Keratinocyte (primary cell): ENCODE data around the gene CEP170B. TPM values are rescaled to one million over a fixed set of nuclear protein-coding genes. Genes with fewer than 3 reads are reported as not detected.

ENCODE experiments used
- DNase-seq: peaks from one replicate; pipeline ENCODE4 v3.0.0-alpha.2; 2011; ENCODE audit warnings: low read depth, missing footprints, low spot score
- FAIRE-seq: peaks from 2 replicates; lab custom pipeline; 2011; peaks lifted over from hg19 to GRCh38; lab: Jason Lieb, UNC
- H2AFZ ChIP-seq: 2 replicates; pipeline ENCODE4 v1.6.0; 2012; ENCODE audit warnings: low read length, control low read depth, inconsistent platforms; ENCODE audit not compliant: control insufficient read depth
- H3K27ac ChIP-seq: 2 replicates; pipeline ENCODE4 v1.5.1; 2011; ENCODE audit warnings: low read length; ENCODE audit not compliant: control insufficient read depth, insufficient read depth
- H3K27me3 ChIP-seq: 3 replicates; pipeline ENCODE4 v1.6.0; 2011; ENCODE audit warnings: low read length; ENCODE audit not compliant: control insufficient read depth, insufficient read depth; ENCODE audit errors: extremely low read depth
- H3K36me3 ChIP-seq, 2 experiments: 2 replicates in 1 of 2; 3 replicates in 1 of 2; pipeline ENCODE4 v1.5.1; 2011; ENCODE audit warnings: low read length in 2 of 2, mild to moderate bottlenecking in 1 of 2; ENCODE audit not compliant: control insufficient read depth in 2 of 2, insufficient read depth in 2 of 2; ENCODE audit errors: extremely low read depth in 1 of 2
- H3K4me1 ChIP-seq: 3 replicates; pipeline ENCODE4 v1.5.1; 2011; ENCODE audit warnings: low read length; ENCODE audit not compliant: control insufficient read depth, insufficient read depth; ENCODE audit errors: extremely low read depth
- H3K4me2 ChIP-seq: 3 replicates; pipeline ENCODE4 v1.6.0; 2011; ENCODE audit warnings: low read depth, low read length; ENCODE audit not compliant: control insufficient read depth, insufficient read depth; ENCODE audit errors: extremely low read depth
- H3K4me3 ChIP-seq, 3 experiments: fragments of 200-600 bp in 1 of 3; sonication (generic) in 1 of 3; 2 replicates in 2 of 3; 3 replicates in 1 of 3; pipeline ENCODE4 v1.5.1; 2011 to 2016; ENCODE audit warnings: low read length in 3 of 3, mild to moderate bottlenecking in 3 of 3, control low read depth in 2 of 3, inconsistent platforms in 1 of 3, low read depth in 1 of 3, mixed read lengths in 1 of 3, mixed run types in 1 of 3, moderate library complexity in 1 of 3; ENCODE audit not compliant: control insufficient read depth in 2 of 3, insufficient read depth in 2 of 3; ENCODE audit errors: extremely low read depth in 1 of 3
- H3K79me2 ChIP-seq: 2 replicates; pipeline ENCODE4 v1.6.0; 2012; ENCODE audit warnings: low read length; ENCODE audit not compliant: control insufficient read depth, insufficient read depth
- H3K9ac ChIP-seq: 3 replicates; pipeline ENCODE4 v1.6.0; 2011; ENCODE audit warnings: low read length; ENCODE audit not compliant: control insufficient read depth, insufficient read depth; ENCODE audit errors: extremely low read depth
- H3K9me1 ChIP-seq: 3 replicates; pipeline ENCODE4 v1.6.0; 2011; ENCODE audit warnings: low read length; ENCODE audit not compliant: control insufficient read depth, insufficient read depth; ENCODE audit errors: extremely low read depth
- H3K9me3 ChIP-seq: 2 replicates; pipeline ENCODE4 v1.5.1; 2012; ENCODE audit warnings: low read depth, low read length; ENCODE audit not compliant: control insufficient read depth
- H4K20me1 ChIP-seq: 3 replicates; pipeline ENCODE4 v1.6.0; 2011; ENCODE audit warnings: low read length; ENCODE audit not compliant: control insufficient read depth, insufficient read depth; ENCODE audit errors: extremely low read depth
- EZH2 ChIP-seq: IDR thresholded peaks from one replicate; pipeline ENCODE4 v1.6.1; 2012; ENCODE audit warnings: inconsistent platforms, mild to moderate bottlenecking, low read length, moderate library complexity
- dilution Hi-C: fragments of 300-500 bp; cut with MboI; formaldehyde crosslinking; loops from one replicate; pipeline ENCODE4 v1.7.0; 2020; ENCODE audit warnings: low sequenced_read_pairs; ENCODE audit not compliant: extremely low pct_ligation_motif_present
- polyA plus RNA-seq, 5 experiments: library from polyadenylated mRNA; depleted of rRNA in 3 of 5; stranded (reverse) in 3 of 5; stranded (forward) in 1 of 5; unstranded in 1 of 5; fragments of >200 nt; gene quantifications; 1 replicate in 1 of 5; 2 replicates in 3 of 5; 3 replicates in 1 of 5; pipeline versions ENCODE4 v1.2.1 to v1.2.3, GENCODE V29; 2011 to 2012; ENCODE audit warnings: missing spikeins in 2 of 5, low read depth in 1 of 5, low replicate concordance in 1 of 5
- TF ChIP-seq, protein P1 (sequence below), 3 experiments: IDR thresholded peaks in 1 of 3; conservative IDR thresholded peaks in 1 of 3; optimal IDR thresholded peaks in 1 of 3; 2 replicates in 2 of 3; 3 replicates in 1 of 3; pipeline versions ENCODE3 to v1.5.1; 2011; ENCODE audit warnings: low read length in 3 of 3, mild to moderate bottlenecking in 3 of 3, moderate library complexity in 2 of 3, control low read depth in 1 of 3, inconsistent platforms in 1 of 3; ENCODE audit not compliant: insufficient read depth in 2 of 3; ENCODE audit errors: extremely low read depth in 1 of 3

CEP170B gene
- polyA plus RNA-seq, 1 donor (not counting 4 experiments of a cell fraction or from before 2014, with no cell fraction given): 8.7 TPM

DNA sequence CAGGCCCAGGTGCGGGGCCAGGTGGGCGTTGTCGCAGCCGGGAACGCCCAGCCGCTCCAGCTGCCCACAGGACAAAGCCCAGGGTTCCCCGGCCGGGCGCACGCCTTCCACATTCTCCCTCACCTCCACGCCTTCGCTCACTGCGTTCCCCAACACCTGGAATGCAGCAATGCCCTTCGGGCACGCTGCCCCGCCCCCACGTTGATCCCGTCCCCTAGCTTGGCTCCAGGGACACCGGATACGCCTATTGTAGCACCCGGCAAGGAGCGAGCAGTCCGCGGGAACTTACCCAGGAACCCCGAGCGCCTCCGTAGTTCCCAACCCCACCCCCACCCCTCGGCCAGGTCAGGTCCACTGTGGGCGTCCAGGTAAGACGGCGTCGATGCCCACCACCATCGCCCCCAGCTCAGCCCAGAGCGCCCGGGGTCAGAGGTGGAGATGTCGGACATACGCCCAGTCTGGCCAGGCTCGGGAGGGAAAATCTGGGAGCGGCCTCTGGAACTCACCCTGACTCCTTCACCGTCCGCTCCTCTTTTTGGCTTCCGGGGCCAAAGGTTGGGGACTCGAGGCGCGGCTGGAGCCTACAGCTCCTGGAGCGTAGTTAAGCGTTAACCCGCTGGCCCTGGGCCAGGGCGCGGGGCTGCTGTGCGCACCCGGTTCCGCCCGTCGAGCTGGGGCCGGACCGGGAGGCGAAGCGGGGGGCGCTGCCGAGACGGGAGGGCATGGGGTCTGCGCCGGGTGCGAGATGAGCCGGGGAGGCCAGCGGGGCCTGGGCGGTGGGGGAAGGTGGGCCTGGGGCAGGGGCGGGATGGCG lies 594 bp upstream of the CEP170B start:
- peak overlapping the region; percentile 40 for H2AFZ ChIP-seq
- H3K79me2 ChIP-seq: peaks cover 77% of the 10 kb centered on the region
- DNase-seq: peak; percentile 79

DNA sequence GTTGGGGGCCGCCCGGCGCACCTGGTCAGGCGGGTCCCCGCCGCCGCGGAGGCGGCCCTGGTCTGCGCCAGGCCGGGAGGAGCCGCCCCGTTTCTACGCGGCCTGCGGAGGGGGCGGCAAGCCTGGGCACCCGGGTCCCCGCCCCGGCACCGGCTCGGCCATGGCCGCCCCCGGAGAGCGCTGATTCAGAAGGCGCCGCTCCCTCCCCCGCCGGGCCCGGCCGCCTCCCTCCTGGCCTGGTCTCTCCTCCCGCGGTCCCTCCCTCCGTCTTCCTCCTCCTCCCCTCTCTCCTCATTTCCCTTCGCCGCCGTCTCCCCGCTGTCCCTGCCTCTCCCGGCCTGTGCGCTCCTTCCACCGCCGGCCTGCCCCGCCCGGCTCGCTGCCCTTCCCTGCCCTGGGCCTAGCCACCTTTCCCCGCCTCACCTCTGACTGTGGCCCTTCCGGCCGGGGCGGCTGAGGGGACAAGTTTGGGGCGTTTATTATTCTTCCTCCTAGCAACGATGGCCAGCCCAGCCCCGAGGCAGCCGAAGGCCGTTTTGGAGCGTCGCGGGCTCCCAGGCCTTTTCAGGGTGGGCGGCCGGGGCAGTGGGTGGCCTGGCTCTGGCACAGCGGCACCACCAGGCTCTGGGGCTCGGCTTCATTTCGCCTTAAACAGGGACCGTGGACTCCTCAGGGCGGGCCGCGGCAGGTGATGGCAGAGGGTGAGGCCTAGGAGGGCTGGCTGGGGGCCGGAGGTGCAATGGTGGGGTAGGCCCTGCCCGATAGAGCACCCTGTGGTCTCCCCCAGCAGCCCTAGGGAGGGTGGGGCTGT lies 768 bp downstream of the CEP170B start:
- Histone ChIP-seq H3K9me3 (no peaks in the 10 kb centered on the region), H4K20me1 (peaks cover 25% of the 10 kb centered on the region), H3K27ac (peak overlapping the region; percentile 64), H2AFZ (no peak overlapping the region), H3K9me1 (peaks cover 7% of the 10 kb centered on the region), H3K27me3 (no peaks in the 10 kb centered on the region), H3K4me1 (peaks cover 14% of the 10 kb centered on the region), H3K79me2 (peaks cover 77% of the 10 kb centered on the region), H3K36me3 (peaks cover 13 to 16% of the 10 kb centered on the region in 2 experiments), H3K9ac (peak overlapping the region; percentile 80), H3K4me2 (peak overlapping the region; percentile 97), H3K4me3 (peak overlapping the region; percentile 76 to 95 (median 82))
- DNase-seq: no peak
- dilution Hi-C loops: no loop called here
- FAIRE-seq: no peak
- TF ChIP-seq, protein P1, sequence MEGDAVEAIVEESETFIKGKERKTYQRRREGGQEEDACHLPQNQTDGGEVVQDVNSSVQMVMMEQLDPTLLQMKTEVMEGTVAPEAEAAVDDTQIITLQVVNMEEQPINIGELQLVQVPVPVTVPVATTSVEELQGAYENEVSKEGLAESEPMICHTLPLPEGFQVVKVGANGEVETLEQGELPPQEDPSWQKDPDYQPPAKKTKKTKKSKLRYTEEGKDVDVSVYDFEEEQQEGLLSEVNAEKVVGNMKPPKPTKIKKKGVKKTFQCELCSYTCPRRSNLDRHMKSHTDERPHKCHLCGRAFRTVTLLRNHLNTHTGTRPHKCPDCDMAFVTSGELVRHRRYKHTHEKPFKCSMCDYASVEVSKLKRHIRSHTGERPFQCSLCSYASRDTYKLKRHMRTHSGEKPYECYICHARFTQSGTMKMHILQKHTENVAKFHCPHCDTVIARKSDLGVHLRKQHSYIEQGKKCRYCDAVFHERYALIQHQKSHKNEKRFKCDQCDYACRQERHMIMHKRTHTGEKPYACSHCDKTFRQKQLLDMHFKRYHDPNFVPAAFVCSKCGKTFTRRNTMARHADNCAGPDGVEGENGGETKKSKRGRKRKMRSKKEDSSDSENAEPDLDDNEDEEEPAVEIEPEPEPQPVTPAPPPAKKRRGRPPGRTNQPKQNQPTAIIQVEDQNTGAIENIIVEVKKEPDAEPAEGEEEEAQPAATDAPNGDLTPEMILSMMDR (optimal IDR thresholded peaks at IDR 0.05 in 1 of 3, IDR thresholded peaks at IDR 0.05 in 1 of 3, conservative IDR thresholded peaks at IDR 0.05 in 1 of 3; ENCODE audit: extremely low read depth in 1 of 3, insufficient read depth in 2 of 3, low read length in 3 of 3): no peak
- no peak for TF ChIP-seq EZH2

More for the DNA sequence above, 594 bp upstream of the CEP170B start:
- TF ChIP-seq, protein P1 (optimal IDR thresholded peaks at IDR 0.05 in 1 of 3, IDR thresholded peaks at IDR 0.05 in 1 of 3, conservative IDR thresholded peaks at IDR 0.05 in 1 of 3; ENCODE audit: extremely low read depth in 1 of 3, insufficient read depth in 2 of 3, low read length in 3 of 3): no peak
- no peak for TF ChIP-seq EZH2
- Histone ChIP-seq H3K27me3 (no peaks in the 10 kb centered on the region), H3K36me3 (peaks cover 11 to 16% of the 10 kb centered on the region in 2 experiments), H3K4me1 (peaks cover 14% of the 10 kb centered on the region), H3K9me3 (no peaks in the 10 kb centered on the region), H3K4me2 (peak overlapping the region; percentile 81), H3K27ac (peak overlapping the region; percentile 76), H3K9ac (peak overlapping the region; percentile 87), H3K9me1 (peaks cover 7% of the 10 kb centered on the region), H4K20me1 (peaks cover 14% of the 10 kb centered on the region), H3K4me3 (peak overlapping the region; percentile 84)
- dilution Hi-C loops: no loop called here
- FAIRE-seq: peak; percentile 56
